H9 (cell line): ENCODE results near the gene MADCAM1. TPM values are rescaled to one million over a fixed set of nuclear protein-coding genes. Genes with fewer than 3 reads are reported as not detected.

Source experiments
- DNase-seq: peaks from one replicate; pipeline ENCODE4 v3.0.0-alpha.2; 2017
- H2AFZ ChIP-seq: one replicate; pipeline ENCODE4 v1.6.1; 2013; ENCODE audit warnings: mild to moderate bottlenecking, low read length, control low read depth, moderate library complexity
- H2AK5ac ChIP-seq: 2 replicates; pipeline ENCODE4 v1.6.1; 2013; ENCODE audit warnings: low read length, control low read depth, mixed read lengths; ENCODE audit not compliant: insufficient read length
- H2BK120ac ChIP-seq: one replicate; pipeline ENCODE4 v1.6.1; 2013; ENCODE audit warnings: low read depth, mild to moderate bottlenecking, low read length, control low read depth, inconsistent platforms; ENCODE audit not compliant: poor library complexity, severe bottlenecking
- H2BK12ac ChIP-seq: 2 replicates; pipeline ENCODE4 v1.6.1; 2013; ENCODE audit warnings: low read length, control low read depth, mixed read lengths, low read depth; ENCODE audit not compliant: insufficient read length
- H2BK15ac ChIP-seq: 2 replicates; pipeline ENCODE4 v1.6.1; 2013; ENCODE audit warnings: low read depth, low read length, control low read depth
- H2BK20ac ChIP-seq: one replicate; pipeline ENCODE4 v1.6.1; 2013; ENCODE audit warnings: low read depth, mild to moderate bottlenecking, low read length, control low read depth, inconsistent platforms; ENCODE audit not compliant: poor library complexity, severe bottlenecking
- H2BK5ac ChIP-seq: 2 replicates; pipeline ENCODE4 v1.6.1; 2013; ENCODE audit warnings: low read length, control low read depth, mixed read lengths; ENCODE audit not compliant: insufficient read length
- H3K14ac ChIP-seq: 2 replicates; pipeline ENCODE4 v1.6.1; 2013; ENCODE audit warnings: low read length, control low read depth; ENCODE audit not compliant: insufficient read depth
- H3K18ac ChIP-seq: 2 replicates; pipeline ENCODE4 v1.6.1; 2013; ENCODE audit warnings: low read depth, mild to moderate bottlenecking, mixed read lengths, low read length, control low read depth; ENCODE audit not compliant: insufficient read length
- H3K23ac ChIP-seq: 2 replicates; pipeline ENCODE4 v1.6.1; 2013; ENCODE audit warnings: low read length, control low read depth, mixed read lengths, low read depth; ENCODE audit not compliant: insufficient read length
- H3K23me2 ChIP-seq: 2 replicates; pipeline ENCODE4 v1.6.1; 2013; ENCODE audit warnings: low read depth, mild to moderate bottlenecking, mixed read lengths, low read length, control low read depth; ENCODE audit not compliant: insufficient read length, poor library complexity, severe bottlenecking
- H3K27ac ChIP-seq: 2 replicates; pipeline ENCODE4 v1.5.1; 2013; ENCODE audit warnings: low read length, control low read depth, mixed read lengths, low read depth; ENCODE audit not compliant: insufficient read length
- H3K27me3 ChIP-seq: 2 replicates; pipeline ENCODE4 v1.6.1; 2013; ENCODE audit warnings: low read length, control low read depth, inconsistent platforms; ENCODE audit not compliant: insufficient read depth
- H3K4ac ChIP-seq: 2 replicates; pipeline ENCODE4 v1.6.1; 2013; ENCODE audit warnings: low read depth, mild to moderate bottlenecking, control low read depth, inconsistent platforms, low read length, moderate library complexity
- H3K4me1 ChIP-seq: 2 replicates; pipeline ENCODE4 v1.6.1; 2013; ENCODE audit warnings: low read length, control low read depth, inconsistent platforms; ENCODE audit not compliant: insufficient read depth
- H3K4me2 ChIP-seq: 2 replicates; pipeline ENCODE4 v1.6.1; 2013; ENCODE audit warnings: low read length, control low read depth, mixed read lengths; ENCODE audit not compliant: insufficient read length, insufficient read depth
- H3K56ac ChIP-seq: 2 replicates; pipeline ENCODE4 v1.6.1; 2013; ENCODE audit warnings: low read depth, mild to moderate bottlenecking, mixed read lengths, low read length, control low read depth; ENCODE audit not compliant: insufficient read length
- H3K79me1 ChIP-seq: 2 replicates; pipeline ENCODE4 v1.6.1; 2013; ENCODE audit warnings: low read depth, mild to moderate bottlenecking, moderate library complexity, low read length, control low read depth, inconsistent platforms; ENCODE audit not compliant: insufficient read depth, poor library complexity, severe bottlenecking
- H3K79me2 ChIP-seq: 2 replicates; pipeline ENCODE4 v1.6.1; 2013; ENCODE audit warnings: low read length, control low read depth, inconsistent platforms; ENCODE audit not compliant: insufficient read depth
- H3K9ac ChIP-seq: 2 replicates; pipeline ENCODE4 v1.6.1; 2013; ENCODE audit warnings: low read length, control low read depth, mixed read lengths; ENCODE audit not compliant: insufficient read length; ENCODE audit errors: extremely low read depth
- H3K9me3 ChIP-seq: one replicate; pipeline ENCODE4 v1.6.1; 2013; ENCODE audit warnings: low read depth, low read length, inconsistent platforms; ENCODE audit not compliant: control insufficient read depth
- H3T11ph ChIP-seq: one replicate; pipeline ENCODE4 v1.6.1; 2013; ENCODE audit warnings: mild to moderate bottlenecking, low read length, control low read depth, inconsistent platforms
- H4K20me1 ChIP-seq: one replicate; pipeline ENCODE4 v1.6.1; 2013; ENCODE audit not compliant: control insufficient read depth, insufficient read length, insufficient read depth
- H4K5ac ChIP-seq: 2 replicates; pipeline ENCODE4 v1.6.1; 2013; ENCODE audit warnings: low read depth, mild to moderate bottlenecking, mixed read lengths, low read length, control low read depth; ENCODE audit not compliant: insufficient read length
- H4K8ac ChIP-seq: replicated peaks from 2 replicates; pipeline ENCODE4 v1.6.1; 2013; ENCODE audit warnings: low read length, control low read depth, mixed read lengths, low read depth; ENCODE audit not compliant: insufficient read length
- H4K91ac ChIP-seq: 2 replicates; pipeline ENCODE4 v1.6.1; 2013; ENCODE audit warnings: low read depth, mild to moderate bottlenecking, moderate library complexity, mixed read lengths, low read length, control low read depth; ENCODE audit not compliant: insufficient read length
- H3K27ac Mint-ChIP-seq, 3 experiments: 2 replicates in 2 of 3; 3 replicates in 1 of 3; pipeline ENCODE4 v1.8.0; 2020 to 2021; ENCODE audit warnings: mixed read lengths in 3 of 3, mild to moderate bottlenecking in 1 of 3, moderate library complexity in 1 of 3
- H3K27me3 Mint-ChIP-seq: 2 replicates; pipeline ENCODE4 v1.8.0; 2021; ENCODE audit warnings: low read depth, mild to moderate bottlenecking, moderate library complexity, mixed read lengths
- H3K36me3 Mint-ChIP-seq, 3 experiments: 2 replicates in 2 of 3; 3 replicates in 1 of 3; pipeline ENCODE4 v1.8.0; 2020 to 2021; ENCODE audit warnings: low read depth in 3 of 3, mixed read lengths in 3 of 3; ENCODE audit not compliant: insufficient read depth in 1 of 3
- H3K4me1 Mint-ChIP-seq, 2 experiments: 2 replicates each; pipeline ENCODE4 v1.8.0; 2020; ENCODE audit warnings: mixed read lengths in 2 of 2
- H3K4me3 Mint-ChIP-seq, 2 experiments: 2 replicates in 1 of 2; 3 replicates in 1 of 2; pipeline ENCODE4 v1.8.0; 2020 to 2021; ENCODE audit warnings: mild to moderate bottlenecking in 2 of 2, mixed read lengths in 2 of 2, moderate library complexity in 1 of 2
- H3K9me3 Mint-ChIP-seq, 2 experiments: 2 replicates in 1 of 2; 3 replicates in 1 of 2; pipeline ENCODE4 v1.8.0; 2020; ENCODE audit warnings: mild to moderate bottlenecking in 2 of 2, mixed read lengths in 2 of 2, moderate library complexity in 1 of 2
- CTCF ChIP-seq: fragments of 200-600 bp; sonication (generic); conservative IDR thresholded peaks from 3 replicates; pipeline ENCODE4 v1.8.0; 2021; ENCODE audit warnings: antibody characterized with exemption, mild to moderate bottlenecking
- WGBS: extraction: QIAGEN DNeasy Blood & Tissue Kit; methylation state at CpG from one replicate; pipeline ENCODE4 v1.1.7; 2013; ENCODE audit warnings: missing lambda C conversion rate, low lambda C conversion rate, mixed read lengths; ENCODE audit not compliant: insufficient read length; ENCODE audit errors: extremely low coverage; 5-methylcytosine and 5-hydroxymethylcytosine counted together
- total RNA-seq: library from RNA; stranded (reverse); gene quantifications from 2 replicates; pipeline ENCODE4 v1.2.1, GENCODE V29; 2021

The MADCAM1 gene
- total RNA-seq, 1 experiment from 2014 or later, result 1.2 TPM

DNA sequence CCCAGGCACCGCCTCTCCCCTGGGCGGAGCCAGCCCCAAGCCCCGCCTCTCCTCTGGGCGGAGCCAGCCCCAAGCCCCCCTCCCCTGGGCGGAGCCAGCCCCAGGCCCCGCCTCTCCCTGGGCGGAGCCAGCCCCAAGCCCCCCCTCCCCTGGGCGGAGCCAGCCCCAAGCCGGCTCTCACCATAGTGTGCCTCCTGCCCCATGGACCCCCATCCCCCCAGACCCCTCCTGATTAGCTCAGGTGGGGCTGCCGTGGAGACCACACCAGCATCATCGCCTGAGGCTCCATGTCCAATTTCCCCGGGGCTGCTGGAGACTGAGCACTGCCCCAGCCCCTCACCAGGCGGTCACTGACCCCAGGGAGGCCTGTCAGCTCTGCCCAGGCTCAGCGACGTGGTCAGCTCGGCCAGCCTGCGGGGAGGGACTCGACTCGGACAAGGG lies 4.2 kb upstream of the MADCAM1 start:
- Histone ChIP-seq H3K18ac (no peak overlapping the region), H3K23me2 (peaks cover 4% of the 10 kb centered on the region), H3K9ac (no peak overlapping the region), H4K5ac (no peak overlapping the region), H2BK12ac (no peak overlapping the region), H3K23ac (no peak overlapping the region), H4K8ac (no peak overlapping the region), H3K9me3 (no peaks in the 10 kb centered on the region), H2BK15ac (no peak overlapping the region), H3K4ac (no peak overlapping the region), H4K91ac (no peak overlapping the region), H3K4me2 (no peak overlapping the region), H3K4me1 (no peaks in the 10 kb centered on the region), H4K20me1 (no peaks in the 10 kb centered on the region), H3K56ac (no peak overlapping the region), H2BK5ac (no peak overlapping the region), H3K27me3 (no peaks in the 10 kb centered on the region), H2AFZ (no peak overlapping the region), H3K27ac (no peak overlapping the region), H3K14ac (no peak overlapping the region), H2AK5ac (no peak overlapping the region), H2BK120ac (no peak overlapping the region), H2BK20ac (no peak overlapping the region), H3T11ph (no peak overlapping the region), H3K79me1 (no peaks in the 10 kb centered on the region), H3K79me2 (no peaks in the 10 kb centered on the region)
- TF ChIP-seq CTCF, result no peak
- Mint-ChIP-seq H3K9me3 (peaks cover 3 to 4% of the 10 kb centered on the region in 2 experiments; a peak in 2 of 5 replicates), H3K27ac (no peak overlapping the region), H3K27me3 (peaks cover 16% of the 10 kb centered on the region), H3K4me1 (peaks cover 2 to 17% of the 10 kb centered on the region in 2 experiments; a peak in 3 of 4 replicates), H3K36me3 (no peaks in the 10 kb centered on the region), H3K4me3 (no peak overlapping the region)
- WGBS, result no CpG with 5 or more reads among the region's 19 CpGs
- DNase-seq, result peak; percentile 59
